Astrocyte (in vitro differentiated cells and primary cell): ENCODE results near the gene WNT5B.

ENCODE experiments used
- CTCF ChIP-seq: IDR thresholded peaks from 2 replicates; pipeline ENCODE4 v1.5.1; 2011; ENCODE audit warnings: low read depth, mild to moderate bottlenecking, inconsistent platforms, low read length, moderate library complexity; ENCODE audit not compliant: insufficient read depth
- EZH2 ChIP-seq: IDR thresholded peaks from 2 replicates; pipeline ENCODE4 v1.6.1; 2012; ENCODE audit warnings: mild to moderate bottlenecking, low read length, inconsistent platforms; ENCODE audit not compliant: insufficient read depth

- TF ChIP-seq CTCF (no peak), EZH2 (no peak)
Observed at GRCh38 chr12:1676043-1676442, 47.0 kb downstream of the WNT5B start.
